ENCODE data around the gene KMT2C.

Gene KMT2C

GRCh38 chr7:152089183-152089582 is 346.6 kb downstream of the KMT2C start:
- no peak for TF ChIP-seq CTCF (IDR thresholded peaks at IDR 0.05; ENCODE audit: low read depth, low read length)
- Histone ChIP-seq H3K4me1 (no peaks in the 10 kb centered on the region), H3K27me3 (no peaks in the 10 kb centered on the region), H3K9me3 (no peaks in the 10 kb centered on the region; the same call in 1 of the 2 replicates), H3K36me3 (no peaks in the 10 kb centered on the region), H3K4me3 (ENCODE audit: low read depth, low read length) (no peak overlapping the region)
- no peak for DNase-seq

GRCh38 chr7:152086513-152086912 is 349.3 kb downstream of the KMT2C start:
- no peak overlapping the region for H3K4me3 ChIP-seq (ENCODE audit: low read depth, low read length)
- TF ChIP-seq CTCF (IDR thresholded peaks at IDR 0.05; ENCODE audit: low read depth, low read length), result no peak

GRCh38 chr7:152085131-152085530 is 350.7 kb downstream of the KMT2C start:
- no peaks in the 10 kb centered on the region for H3K36me3 ChIP-seq
- H3K27me3 ChIP-seq, result no peaks in the 10 kb centered on the region
- no peaks in the 10 kb centered on the region; the same call in 1 of the 2 replicates for H3K9me3 ChIP-seq
- no peaks in the 10 kb centered on the region for H3K4me1 ChIP-seq
- no peak for DNase-seq
- no peak overlapping the region for H3K4me3 ChIP-seq (ENCODE audit: low read depth, low read length)
- no peak for TF ChIP-seq CTCF (IDR thresholded peaks at IDR 0.05; ENCODE audit: low read depth, low read length)

More at GRCh38 chr7:152086513-152086912, 349.3 kb downstream of the KMT2C start:
- Histone ChIP-seq H3K27me3 (no peaks in the 10 kb centered on the region), H3K4me1 (no peaks in the 10 kb centered on the region), H3K9me3 (no peaks in the 10 kb centered on the region; the same call in 1 of the 2 replicates), H3K36me3 (no peaks in the 10 kb centered on the region)
- peak; percentile 23 for DNase-seq
